ENCODE results near the gene TAF6.

- TF ChIP-seq CTCF (conservative IDR thresholded peaks at IDR 0.05) (no peak), ZFX (IDR thresholded peaks at IDR 0.05) (no peak)
Observed at GRCh38 chr7:100156331-100157068, 37.3 kb upstream of the TAF6 start.

Data from C4-2B (cell line).